Transverse colon (tissue), 4 donors: Measurements from ENCODE around the gene UBE2R2. TPM values are rescaled to one million over a fixed set of nuclear protein-coding genes. Genes with fewer than 3 reads are reported as not detected.

ENCODE experiments used
- DNase-seq: peaks from one replicate; pipeline ENCODE4 v3.0.0-alpha.2; 2019
- H3K27ac ChIP-seq, 4 donors: fragments of 200-600 bp; sonication (generic); 2 replicates each; pipeline ENCODE4 v1.5.1; 2016 to 2018; ENCODE audit warnings: inconsistent platforms in 4 of 4
- H3K27me3 ChIP-seq: fragments of 200-600 bp; sonication (generic); 2 replicates; pipeline ENCODE4 v1.5.1; 2017; ENCODE audit warnings: inconsistent platforms
- H3K36me3 ChIP-seq, 4 donors: fragments of 200-600 bp; sonication (generic); 2 replicates each; pipeline ENCODE4 v1.5.1; 2017 to 2019; ENCODE audit warnings: inconsistent platforms in 4 of 4
- H3K4me1 ChIP-seq, 4 donors: fragments of 200-600 bp; sonication (generic); 2 replicates each; pipeline ENCODE4 v1.5.1; 2017 to 2020; ENCODE audit warnings: inconsistent platforms in 4 of 4
- H3K4me3 ChIP-seq, 4 donors: fragments of 200-600 bp; sonication (generic); 1 replicate in 1 of 4; 2 replicates in 3 of 4; pipeline versions ENCODE4 v1.5.1 to v1.6.1; 2017 to 2019; ENCODE audit warnings: inconsistent platforms in 4 of 4
- H3K9me3 ChIP-seq, 2 donors: fragments of 200-600 bp; sonication (generic); 2 replicates each; pipeline ENCODE4 v1.5.1; 2017 to 2019; ENCODE audit warnings: inconsistent platforms in 2 of 2
- EP300 ChIP-seq: sonication (generic); formaldehyde crosslinking; IDR thresholded peaks from one replicate; pipeline ENCODE4 v1.6.1; 2017; ENCODE audit warnings: antibody characterized with exemption, low read depth
- POLR2A ChIP-seq: fragments of 450-650 bp; IDR thresholded peaks from one replicate; pipeline ENCODE4 v1.6.1; 2016; ENCODE audit warnings: antibody characterized with exemption, mild to moderate bottlenecking, moderate library complexity
- POLR2AphosphoS5 ChIP-seq, 3 donors: sonication (generic); formaldehyde crosslinking; IDR thresholded peaks; one replicate each; pipeline ENCODE4 v1.6.1; 2016; ENCODE audit warnings: antibody characterized with exemption in 3 of 3
- WGBS, 2 donors: methylation state at CpG; one replicate each; pipeline ENCODE4 v1.1.5; 2018; ENCODE audit warnings: low coverage in 1 of 2; 5-methylcytosine and 5-hydroxymethylcytosine counted together
- in situ Hi-C, 4 donors: fragments of 200-750 bp; cut with MboI; loops; one replicate each; pipeline versions ENCODE4 v1.15.0 to v1.15.1; 2017; ENCODE audit warnings: low sequenced_read_pairs in 3 of 4, low pct_ligation_motif_present in 1 of 4, low pct_unique_long_range_greater_than_20kb in 1 of 4
- intact Hi-C: fragments of 100-400 bp; cut with DNase I; formaldehyde crosslinking; loops from one replicate; pipeline ENCODE4 v1.15.1; 2023; ENCODE audit warnings: low total_unique reads
- total RNA-seq, 4 donors: library from RNA; depleted of rRNA; stranded (reverse); fragments of >200 nt; gene quantifications; one replicate each; pipeline ENCODE4 v1.1.0, GENCODE V29; 2016
- TF ChIP-seq, protein P1 (sequence below), 5 experiments: fragments of 200-600 bp in 3 of 5; fragments of 450-650 bp in 2 of 5; sonication (generic) in 3 of 5; IDR thresholded peaks; 1 replicate in 2 of 5; 2 replicates in 3 of 5; pipeline ENCODE4 v1.5.1; 2016 to 2017; ENCODE audit warnings: antibody characterized with exemption in 5 of 5, inconsistent platforms in 3 of 5, mild to moderate bottlenecking in 2 of 5, moderate library complexity in 1 of 5

The UBE2R2 gene
- total RNA-seq, 4 donors from 2014 or later, result 13.9 to 30.8 (median 22.9) TPM

DNA sequence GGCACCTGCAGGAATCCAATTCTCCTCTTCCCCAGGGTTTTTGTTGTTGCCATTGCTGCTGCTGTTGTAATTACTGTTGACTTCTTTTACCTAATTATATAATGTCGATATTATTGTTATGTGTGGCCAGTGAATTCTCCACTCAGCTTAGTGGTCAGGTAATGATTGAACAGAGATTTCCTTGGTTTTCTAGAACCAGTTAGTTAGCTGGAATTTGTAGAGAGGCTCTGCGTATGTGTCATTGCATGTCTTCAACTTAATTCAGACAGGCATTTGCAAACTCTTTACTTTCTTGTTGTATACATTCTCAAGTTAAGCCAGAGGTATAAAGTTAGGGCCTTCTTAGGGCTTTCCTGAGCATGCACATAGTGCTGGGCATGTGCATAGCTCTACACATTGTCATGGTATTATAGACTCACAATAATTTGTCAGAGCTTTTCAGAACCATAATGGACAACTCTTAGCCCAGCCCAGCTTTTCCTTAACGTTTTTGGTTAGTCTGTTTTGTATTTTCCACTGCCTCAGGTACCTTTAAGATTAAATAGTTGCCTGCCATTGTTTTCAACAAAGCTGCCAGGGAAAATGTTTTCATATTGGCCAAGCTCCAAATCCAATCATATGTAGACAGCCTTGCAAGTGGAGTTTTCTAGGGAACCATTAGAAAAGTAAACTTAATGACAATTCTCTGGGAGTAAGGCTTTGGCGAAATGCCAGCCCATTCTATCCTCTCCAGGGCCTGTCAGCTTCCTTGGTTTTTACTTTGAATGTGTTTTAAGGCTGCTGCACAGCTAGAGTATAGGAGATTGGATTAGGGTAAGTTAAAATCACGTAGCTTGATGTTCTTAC is 68.1 kb downstream of the UBE2R2 start:
- Histone ChIP-seq H3K9me3 (no peaks in the 10 kb centered on the region), H3K27ac (no peak overlapping the region), H3K27me3 (no peaks in the 10 kb centered on the region), H3K4me3 (no peak overlapping the region), H3K36me3 (peaks cover 0 to 4% (median 0%) of the 10 kb centered on the region in 4 donors), H3K4me1 (peaks cover 11 to 24% (median 18%) of the 10 kb centered on the region in 4 donors)
- intact Hi-C loops (no loop called here), in situ Hi-C loops (no loop called here)
- DNase-seq, result peak; percentile 26
- WGBS, 2 donors, result 49 to 51% methylated on average over 4 to 5 of the region's 5 CpGs
- TF ChIP-seq EP300 (no peak), POLR2A (no peak), POLR2AphosphoS5 (IDR thresholded peaks at IDR 0.05) (no peak)
- TF ChIP-seq, protein P1, sequence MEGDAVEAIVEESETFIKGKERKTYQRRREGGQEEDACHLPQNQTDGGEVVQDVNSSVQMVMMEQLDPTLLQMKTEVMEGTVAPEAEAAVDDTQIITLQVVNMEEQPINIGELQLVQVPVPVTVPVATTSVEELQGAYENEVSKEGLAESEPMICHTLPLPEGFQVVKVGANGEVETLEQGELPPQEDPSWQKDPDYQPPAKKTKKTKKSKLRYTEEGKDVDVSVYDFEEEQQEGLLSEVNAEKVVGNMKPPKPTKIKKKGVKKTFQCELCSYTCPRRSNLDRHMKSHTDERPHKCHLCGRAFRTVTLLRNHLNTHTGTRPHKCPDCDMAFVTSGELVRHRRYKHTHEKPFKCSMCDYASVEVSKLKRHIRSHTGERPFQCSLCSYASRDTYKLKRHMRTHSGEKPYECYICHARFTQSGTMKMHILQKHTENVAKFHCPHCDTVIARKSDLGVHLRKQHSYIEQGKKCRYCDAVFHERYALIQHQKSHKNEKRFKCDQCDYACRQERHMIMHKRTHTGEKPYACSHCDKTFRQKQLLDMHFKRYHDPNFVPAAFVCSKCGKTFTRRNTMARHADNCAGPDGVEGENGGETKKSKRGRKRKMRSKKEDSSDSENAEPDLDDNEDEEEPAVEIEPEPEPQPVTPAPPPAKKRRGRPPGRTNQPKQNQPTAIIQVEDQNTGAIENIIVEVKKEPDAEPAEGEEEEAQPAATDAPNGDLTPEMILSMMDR (IDR thresholded peaks at IDR 0.05), result no peak

- Histone ChIP-seq H3K4me3 (no peak overlapping the region), H3K27me3 (no peaks in the 10 kb centered on the region), H3K27ac (no peak overlapping the region), H3K36me3 (peaks cover 0 to 4% (median 0%) of the 10 kb centered on the region in 4 donors), H3K4me1 (peaks cover 11 to 24% (median 18%) of the 10 kb centered on the region in 4 donors), H3K9me3 (no peaks in the 10 kb centered on the region)
- no peak for DNase-seq
- TF ChIP-seq POLR2AphosphoS5 (IDR thresholded peaks at IDR 0.05) (no peak), POLR2A (no peak)
- TF ChIP-seq, protein P1 (IDR thresholded peaks at IDR 0.05), result no peak
- intact Hi-C loops (no loop called here), in situ Hi-C loops (no loop called here)
- WGBS, 2 donors, result 70 to 72% methylated on average over 2 of the region's 2 CpGs
Observed at GRCh38 chr9:33885948-33886347, 69.0 kb downstream of the UBE2R2 start.

- no peaks in the 10 kb centered on the region for H3K27me3 ChIP-seq
- intact Hi-C loops (no loop called here), in situ Hi-C loops (no loop called here)
- no peak overlapping the region for H3K27ac ChIP-seq
- H3K4me3 ChIP-seq, result no peak overlapping the region
- no peaks in the 10 kb centered on the region for H3K9me3 ChIP-seq
- no peak for TF ChIP-seq POLR2AphosphoS5 (IDR thresholded peaks at IDR 0.05)
- TF ChIP-seq POLR2A, result no peak
- TF ChIP-seq, protein P1 (IDR thresholded peaks at IDR 0.05), result no peak
- no peak for TF ChIP-seq EP300
- no peaks in the 10 kb centered on the region for H3K4me1 ChIP-seq
- no peaks in the 10 kb centered on the region for H3K36me3 ChIP-seq
- DNase-seq, result no peak
Observed at GRCh38 chr9:33893861-33894260, 76.9 kb downstream of the UBE2R2 start.

- peaks cover 0 to 2% (median 0%) of the 10 kb centered on the region in 4 donors for H3K36me3 ChIP-seq
- no peak overlapping the region for H3K4me3 ChIP-seq
- H3K4me1 ChIP-seq, result no peaks in the 10 kb centered on the region
- H3K27ac ChIP-seq, result no peak overlapping the region
- no peaks in the 10 kb centered on the region for H3K9me3 ChIP-seq
- TF ChIP-seq POLR2AphosphoS5 (IDR thresholded peaks at IDR 0.05), result no peak
- TF ChIP-seq, protein P1 (IDR thresholded peaks at IDR 0.05), result no peak
- no peak for TF ChIP-seq EP300
- TF ChIP-seq POLR2A, result no peak
- no peaks in the 10 kb centered on the region for H3K27me3 ChIP-seq
- no peak for DNase-seq
- in situ Hi-C loops, result no loop called here
- intact Hi-C loops, result no loop called here
Observed at GRCh38 chr9:33894316-33894715, 77.4 kb downstream of the UBE2R2 start.
